Spinal cord (tissue), 10 donors: ENCODE measurements around the gene ARL6IP4. TPM values are rescaled to one million over a fixed set of nuclear protein-coding genes. Genes with fewer than 3 reads are reported as not detected.
"Not testable (repeated sequence)": the region's sequence is repeated elsewhere in the genome, so short reads cannot be mapped to it uniquely, and the experiment has no call there.

Experiments
- DNase-seq, 6 donors: peaks; one replicate each; pipeline versions ENCODE4 v3.0.0 to v3.0.0-alpha.2; 2013 to 2015; ENCODE audit warnings: low spot score in 6 of 6, low read depth in 4 of 6
- H3K27ac ChIP-seq: one replicate; pipeline ENCODE4 v1.5.1; 2013; ENCODE audit warnings: low read depth, low read length, control low read depth
- H3K27me3 ChIP-seq: one replicate; pipeline ENCODE4 v1.6.1; 2013; ENCODE audit warnings: low read length; ENCODE audit not compliant: control insufficient read depth, insufficient read depth
- H3K36me3 ChIP-seq: one replicate; pipeline ENCODE4 v1.6.1; 2013; ENCODE audit warnings: low read length; ENCODE audit not compliant: control insufficient read depth, insufficient read depth
- H3K4me1 ChIP-seq: one replicate; pipeline ENCODE4 v1.6.1; 2013; ENCODE audit warnings: low read length; ENCODE audit not compliant: control insufficient read depth, insufficient read depth
- H3K4me3 ChIP-seq: one replicate; pipeline ENCODE4 v1.5.1; 2013; ENCODE audit warnings: low read depth, low read length, control low read depth
- H3K9me3 ChIP-seq: one replicate; pipeline ENCODE4 v1.6.1; 2013; ENCODE audit warnings: low read length; ENCODE audit not compliant: control insufficient read depth, insufficient read depth
- WGBS: methylation state at CpG from one replicate; pipeline ENCODE4 v1.1.5; 2013; ENCODE audit warnings: missing lambda C conversion rate; ENCODE audit not compliant: insufficient coverage; 5-methylcytosine and 5-hydroxymethylcytosine counted together
- polyA plus RNA-seq, 2 donors: library from polyadenylated mRNA; unstranded; fragments of 120-200 nt; gene quantifications; one replicate each; pipeline ENCODE4 v1.2.1, GENCODE V29; 2013; ENCODE audit not compliant: insufficient read length in 2 of 2
- total RNA-seq, 2 donors: library from RNA; depleted of rRNA in 1 of 2; stranded (reverse); fragments of 120-200 nt in 1 of 2; fragments of >200 nt in 1 of 2; gene quantifications; one replicate each; pipeline versions ENCODE4 v1.2.3 to v1.2.4, GENCODE V29; 2013 to 2014
- donor health status: healthy.

ARL6IP4 gene
- total and polyA plus RNA-seq, 4 donors = 44.3 to 207 (median 137) TPM

DNA sequence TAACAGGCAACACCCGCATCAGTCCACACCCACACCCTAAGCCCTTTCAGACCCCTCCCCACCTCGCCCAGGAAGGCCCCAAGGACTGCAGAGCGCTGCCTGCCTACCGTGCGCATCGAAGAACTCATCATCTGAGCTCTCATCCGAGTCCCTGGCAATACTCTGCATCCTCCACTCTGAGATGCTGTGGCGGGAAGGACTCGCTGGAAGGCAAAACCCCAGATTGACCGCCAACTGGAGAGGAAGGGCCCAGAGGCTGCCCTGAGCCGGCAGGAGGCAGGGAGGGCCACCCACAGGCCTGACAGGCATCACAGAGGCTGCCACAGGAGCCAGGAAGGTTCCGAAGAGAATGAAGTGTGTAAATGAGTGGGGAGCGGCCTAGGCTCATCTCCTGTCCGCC, 23.8 kb downstream of the ARL6IP4 start:
- WGBS = 89% methylated on average over 13 of the region's 14 CpGs
- Histone ChIP-seq H3K36me3 (peaks cover 61% of the 10 kb centered on the region), H3K27ac (no peak overlapping the region), H3K4me1 (peaks cover 4% of the 10 kb centered on the region), H3K9me3 (no peaks in the 10 kb centered on the region), H3K4me3 (no peak overlapping the region), H3K27me3 (no peaks in the 10 kb centered on the region)
- no peak for DNase-seq

DNA sequence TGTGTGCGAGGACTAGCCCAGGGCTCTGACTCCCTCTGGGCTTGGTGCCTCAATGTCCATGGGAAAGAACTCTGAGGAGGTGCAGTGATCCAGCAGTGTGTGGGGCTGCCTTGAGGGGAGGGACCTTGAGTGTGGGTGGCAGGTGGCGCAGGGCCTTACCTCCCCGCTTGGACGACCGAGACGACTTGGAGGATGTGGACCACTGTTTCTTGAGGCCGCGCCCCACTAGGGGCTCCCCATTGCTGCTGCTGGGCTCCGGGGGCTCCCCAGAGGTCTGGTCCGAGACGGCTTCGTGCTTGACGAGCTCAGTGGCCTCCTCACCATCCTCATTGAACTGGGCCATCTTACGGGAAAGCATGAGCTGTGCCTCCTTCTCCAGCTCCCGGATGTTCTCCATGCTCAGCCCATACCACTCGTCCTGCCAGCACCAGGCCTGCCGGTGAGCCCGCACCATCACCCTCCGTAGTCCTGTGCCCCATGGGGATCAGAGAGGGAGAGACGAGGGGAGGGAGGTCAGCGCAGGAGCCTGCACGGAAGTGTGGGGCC, 24.7 kb downstream of the ARL6IP4 start:
- H3K36me3 ChIP-seq = peaks cover 61% of the 10 kb centered on the region
- H3K4me1 ChIP-seq = no peaks in the 10 kb centered on the region
- no peaks in the 10 kb centered on the region for H3K9me3 ChIP-seq
- H3K4me3 ChIP-seq = no peak overlapping the region
- no peaks in the 10 kb centered on the region for H3K27me3 ChIP-seq
- DNase-seq = no peak
- WGBS = 97% methylated on average over 15 of the region's 22 CpGs
- no peak overlapping the region for H3K27ac ChIP-seq

DNA sequence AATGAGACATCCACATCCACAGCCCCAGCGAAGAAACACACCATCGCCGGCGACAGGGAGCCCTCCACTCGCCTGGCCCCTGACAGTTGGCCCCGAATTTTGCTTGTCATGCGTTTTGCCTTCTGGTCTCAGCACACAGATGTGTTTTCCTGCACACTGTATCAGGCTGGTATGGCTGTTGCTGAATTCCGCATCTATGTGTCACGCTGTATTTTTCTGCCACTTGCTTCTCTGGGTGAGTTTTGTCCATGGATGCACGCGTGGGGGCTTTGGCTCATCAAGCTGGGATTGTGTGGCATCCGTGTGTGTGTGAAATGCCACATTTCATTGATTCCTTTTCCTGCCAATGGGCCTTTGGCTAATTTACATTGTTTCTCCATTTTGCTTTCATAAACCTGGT, 26.5 kb downstream of the ARL6IP4 start:
- Histone ChIP-seq H3K9me3 (no peaks in the 10 kb centered on the region), H3K27ac (no peak overlapping the region), H3K27me3 (no peaks in the 10 kb centered on the region), H3K4me3 (no peak overlapping the region), H3K36me3 (peaks cover 64% of the 10 kb centered on the region), H3K4me1 (no peaks in the 10 kb centered on the region)
- no peak for DNase-seq
- WGBS = 76% methylated on average over 8 of the region's 12 CpGs

DNA sequence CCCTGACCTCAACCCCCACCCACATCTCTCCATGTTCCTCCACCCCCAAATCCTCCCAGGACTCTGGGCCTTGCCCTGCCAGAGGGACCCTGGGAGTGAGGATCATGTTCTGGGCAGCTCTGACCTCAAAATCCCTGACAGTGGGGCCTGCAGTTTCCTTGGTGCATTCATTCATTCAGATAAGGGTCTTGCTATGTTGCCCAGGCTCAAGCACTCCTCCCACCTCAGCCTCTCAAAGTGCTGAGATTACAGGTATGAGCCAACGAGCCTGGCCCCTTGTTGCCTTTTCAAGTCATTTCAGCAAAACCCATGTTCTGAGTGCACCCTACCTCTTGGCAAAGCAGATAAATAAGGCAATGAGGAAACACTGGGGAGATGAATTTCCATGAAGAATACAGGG, 29.6 kb downstream of the ARL6IP4 start:
- Histone ChIP-seq H3K4me3 (no peak overlapping the region), H3K27me3 (no peaks in the 10 kb centered on the region), H3K27ac (no peak overlapping the region), H3K9me3 (no peaks in the 10 kb centered on the region), H3K36me3 (peaks cover 59% of the 10 kb centered on the region), H3K4me1 (no peaks in the 10 kb centered on the region)
- no peak for DNase-seq
- WGBS = 78% methylated on average over 1 of the region's 1 CpG

DNA sequence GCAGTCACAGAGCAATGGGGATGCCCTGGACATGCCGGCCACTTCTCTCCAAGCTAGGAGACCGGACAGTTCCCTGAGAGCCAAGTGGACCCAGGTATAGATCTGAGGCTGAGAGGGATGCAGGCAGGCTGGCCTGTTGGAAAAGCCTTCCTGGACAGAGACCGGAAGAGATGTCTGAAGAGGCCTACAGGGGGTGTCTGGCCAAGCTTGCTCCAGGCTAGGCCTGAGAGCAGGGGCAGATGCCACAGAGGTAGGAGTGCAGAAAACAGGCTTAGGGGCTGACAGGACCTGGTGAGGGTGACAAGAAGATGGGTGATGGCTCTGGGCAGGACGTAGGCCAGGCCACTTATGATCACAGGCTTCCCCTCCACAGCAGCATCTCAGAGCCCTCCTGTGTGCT, 30.2 kb downstream of the ARL6IP4 start:
- WGBS = 90% methylated on average over 3 of the region's 4 CpGs
- Histone ChIP-seq H3K27me3 (no peaks in the 10 kb centered on the region), H3K27ac (no peak overlapping the region), H3K9me3 (no peaks in the 10 kb centered on the region), H3K4me3 (no peak overlapping the region), H3K4me1 (no peaks in the 10 kb centered on the region), H3K36me3 (peaks cover 54% of the 10 kb centered on the region)
- DNase-seq = no peak

DNA sequence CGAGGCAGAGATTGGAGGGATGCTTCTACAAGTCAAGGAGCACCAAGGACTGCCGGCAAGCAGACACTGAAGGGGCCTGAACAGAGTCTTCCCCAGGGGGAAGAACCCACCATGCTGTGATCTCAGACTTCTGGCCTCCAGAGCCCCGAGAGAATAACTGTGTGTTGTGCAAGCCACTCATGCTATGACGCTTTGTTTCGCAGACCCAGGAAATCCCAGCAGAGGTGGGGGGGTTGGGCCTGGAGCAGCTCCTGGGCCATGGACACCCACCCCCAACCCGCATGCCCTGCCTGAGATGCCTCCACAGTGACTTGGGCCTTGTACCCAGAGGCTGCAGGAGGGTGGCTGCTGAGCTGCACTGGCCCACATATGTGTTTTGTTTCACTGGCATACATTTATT, 31.2 kb downstream of the ARL6IP4 start:
- H3K27ac ChIP-seq = no peak overlapping the region
- 72% methylated on average over 6 of the region's 6 CpGs for WGBS
- H3K9me3 ChIP-seq = no peaks in the 10 kb centered on the region
- no peak for DNase-seq
- H3K27me3 ChIP-seq = no peaks in the 10 kb centered on the region
- H3K4me3 ChIP-seq = no peak overlapping the region
- no peaks in the 10 kb centered on the region for H3K4me1 ChIP-seq
- peaks cover 54% of the 10 kb centered on the region for H3K36me3 ChIP-seq

DNA sequence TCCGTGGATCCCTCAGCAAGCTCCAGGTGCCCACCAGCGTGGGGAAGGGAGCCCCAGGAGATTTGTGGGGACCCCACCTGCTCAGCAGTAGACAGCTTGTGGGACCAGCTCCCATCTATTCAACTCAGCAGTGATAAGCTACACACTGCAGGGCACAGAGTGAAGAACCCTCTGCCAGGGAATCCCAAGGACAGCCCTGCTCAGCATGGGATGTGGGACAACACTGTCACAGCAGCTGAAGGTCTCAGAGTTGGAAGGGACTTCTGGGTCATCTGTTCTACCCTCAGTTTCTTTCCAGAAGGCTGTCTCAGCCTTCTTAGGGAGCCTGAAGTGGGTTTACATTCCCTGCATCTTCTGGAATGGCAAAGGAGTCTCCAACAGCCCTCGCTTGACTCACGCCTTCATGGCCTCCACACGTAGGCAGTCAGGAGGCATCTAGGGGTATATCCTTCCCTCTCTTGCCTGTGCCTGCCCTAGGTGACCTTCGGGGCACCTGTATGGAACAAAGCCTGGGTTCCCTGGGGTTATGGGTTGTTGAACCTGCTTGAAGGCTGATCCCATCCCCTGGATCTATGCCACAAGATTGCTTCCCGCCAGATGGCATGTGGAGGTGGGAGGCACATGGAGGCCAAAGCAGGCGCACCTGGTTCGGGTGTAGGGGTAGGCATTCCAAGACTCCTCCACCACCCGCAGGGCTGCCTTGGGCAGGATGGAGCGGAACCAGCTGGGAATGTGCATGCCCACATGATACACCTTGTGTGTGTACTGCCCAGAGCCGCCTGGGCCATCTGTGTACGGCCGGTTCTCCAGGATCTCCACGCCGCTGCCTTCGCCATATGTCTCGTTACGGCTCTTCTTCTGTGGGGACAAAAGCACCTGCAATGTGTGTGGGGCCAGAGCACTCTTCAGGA, 33.0 kb downstream of the ARL6IP4 start:
- Histone ChIP-seq H3K9me3 (no peaks in the 10 kb centered on the region), H3K4me3 (no peak overlapping the region), H3K27me3 (no peaks in the 10 kb centered on the region), H3K4me1 (no peaks in the 10 kb centered on the region), H3K36me3 (peaks cover 44% of the 10 kb centered on the region), H3K27ac (no peak overlapping the region)
- WGBS = 96% methylated on average over 19 of the region's 19 CpGs
- DNase-seq = no peak

DNA sequence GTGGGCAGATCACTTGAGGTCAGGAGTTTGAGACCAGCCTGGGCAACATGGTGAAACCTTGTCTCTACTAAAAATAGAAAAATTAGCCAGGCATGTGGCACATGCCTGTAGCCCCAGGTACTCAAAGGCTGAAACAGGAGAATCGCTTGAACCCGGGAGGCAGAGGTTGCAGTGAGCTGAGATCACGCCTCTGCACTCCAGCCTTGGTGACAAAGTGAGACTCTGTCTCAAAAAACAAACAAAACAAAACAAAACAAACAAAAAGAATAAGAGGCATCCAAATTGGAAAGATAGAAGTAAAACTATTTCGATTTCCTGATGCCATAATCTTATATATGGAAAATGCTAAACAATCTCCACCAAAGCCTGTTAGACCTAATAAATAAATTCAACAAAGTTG, 34.0 kb downstream of the ARL6IP4 start:
- not testable (repeated sequence) for H3K27ac ChIP-seq, H3K27me3 ChIP-seq, H3K9me3 ChIP-seq, H3K4me3 ChIP-seq, H3K4me1 ChIP-seq, DNase-seq
- WGBS = no CpG with 5 or more reads among the region's 4 CpGs
- peaks cover 36% of the 10 kb centered on the region for H3K36me3 ChIP-seq

DNA sequence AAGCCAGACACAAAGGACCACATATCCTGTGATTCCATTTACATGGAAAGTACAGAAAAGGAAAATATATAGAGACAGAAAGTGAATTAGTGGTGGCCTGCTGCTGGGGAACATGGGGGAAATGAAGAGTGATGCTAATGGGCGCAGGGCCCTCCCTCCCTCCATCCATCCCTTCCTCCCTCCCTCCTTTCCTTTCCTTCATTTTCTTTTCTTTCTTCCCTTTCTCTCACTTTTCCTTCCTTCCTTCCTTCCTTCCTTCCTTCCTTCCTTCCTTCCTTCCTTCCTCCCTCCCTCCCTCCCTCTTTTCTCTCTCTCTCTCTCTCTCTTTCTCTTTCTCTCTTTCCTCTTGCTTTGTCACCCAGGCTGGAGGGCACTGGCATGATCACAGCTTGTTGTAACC, 37.3 kb downstream of the ARL6IP4 start:
- no peaks in the 10 kb centered on the region for H3K9me3 ChIP-seq
- peaks cover 12% of the 10 kb centered on the region for H3K36me3 ChIP-seq
- WGBS = 100% methylated on average over 1 of the region's 1 CpG
- no peaks in the 10 kb centered on the region for H3K27me3 ChIP-seq
- no peak overlapping the region for H3K27ac ChIP-seq
- H3K4me1 ChIP-seq = no peaks in the 10 kb centered on the region
- DNase-seq = no peak
- no peak overlapping the region for H3K4me3 ChIP-seq

DNA sequence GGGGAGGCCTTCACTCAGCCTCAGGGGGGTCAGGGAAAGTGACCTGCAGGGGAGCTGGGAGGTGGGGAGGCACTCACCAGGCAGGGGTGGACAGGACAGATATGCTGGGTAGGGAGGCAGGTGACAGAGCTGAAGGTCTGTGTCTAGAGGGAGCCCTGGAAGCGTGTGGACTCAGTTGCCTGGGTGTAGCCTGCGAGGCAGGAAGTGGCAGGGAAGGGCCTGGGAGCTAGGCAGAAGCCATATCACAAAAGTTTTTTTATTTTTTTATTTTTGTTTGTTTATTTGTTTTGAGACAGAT, 39.3 kb downstream of the ARL6IP4 start:
- 86% methylated on average over 1 of the region's 2 CpGs for WGBS
- H3K36me3 ChIP-seq = peaks cover 7% of the 10 kb centered on the region
- H3K27me3 ChIP-seq = no peaks in the 10 kb centered on the region
- DNase-seq = no peak
- H3K27ac ChIP-seq = no peak overlapping the region
- no peak overlapping the region for H3K4me3 ChIP-seq
- H3K4me1 ChIP-seq = no peaks in the 10 kb centered on the region
- H3K9me3 ChIP-seq = no peaks in the 10 kb centered on the region
